Gastroesophageal sphincter (tissue), 3 donors: ENCODE data around the gene ATP9A.
A peak's percentile ranks its signal among the peaks of the same experiment; 100 is the strongest.

Source experiments
- POLR2A ChIP-seq, 2 donors: fragments of 450-650 bp; IDR thresholded peaks; one replicate each; pipeline ENCODE4 v1.6.1; 2017; ENCODE audit warnings: antibody characterized with exemption in 2 of 2, mild to moderate bottlenecking in 2 of 2, moderate library complexity in 1 of 2
- TF ChIP-seq, protein P1 (sequence below), 4 experiments: fragments of 200-600 bp in 2 of 4; fragments of 450-650 bp in 2 of 4; sonication (generic) in 1 of 4; IDR thresholded peaks; one replicate each; pipeline ENCODE4 v1.5.1; 2017 to 2019; ENCODE audit warnings: antibody characterized with exemption in 4 of 4, mild to moderate bottlenecking in 2 of 4, moderate library complexity in 2 of 4

DNA sequence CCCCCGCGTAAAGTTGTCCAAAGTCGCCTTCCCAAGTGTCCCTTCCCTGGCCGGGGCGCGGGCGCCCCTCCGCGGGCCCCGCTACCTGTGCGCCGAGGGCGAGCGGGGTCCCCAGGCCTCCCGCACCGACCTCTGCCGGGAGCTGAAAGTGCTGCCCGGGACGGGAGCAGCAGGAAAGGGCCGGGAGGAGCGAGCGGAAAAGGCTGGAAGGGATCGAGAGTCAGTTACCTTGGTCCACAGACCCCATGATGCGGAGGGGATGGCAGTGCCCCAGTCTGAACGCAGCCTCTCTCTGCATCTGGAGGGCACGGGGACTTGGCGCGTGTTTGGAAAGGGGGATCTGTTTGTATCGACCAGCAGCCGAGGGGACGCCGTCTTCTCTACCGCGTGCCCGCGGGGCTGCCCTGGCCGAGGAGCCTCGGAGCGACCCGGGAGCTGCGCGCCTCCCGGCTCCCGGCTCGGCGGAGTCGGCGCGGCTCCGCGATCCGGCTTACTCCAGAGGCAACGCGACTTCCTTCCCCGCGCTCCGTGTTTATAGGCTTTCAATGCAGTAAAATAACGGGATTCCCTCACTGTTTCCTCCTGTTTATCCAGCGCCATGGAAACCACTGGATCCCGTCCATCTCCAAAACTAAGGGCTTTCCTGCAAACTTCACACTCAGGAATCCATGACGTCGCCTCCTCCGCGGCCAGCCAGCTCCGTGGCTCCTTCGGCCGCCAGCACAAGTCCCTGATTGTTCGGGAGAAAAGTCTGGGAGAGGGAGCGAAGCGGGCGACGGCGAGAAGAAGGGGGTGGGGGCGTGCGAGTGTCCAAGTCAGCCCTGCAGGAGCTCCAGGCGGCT is 205.6 kb downstream of the ATP9A start:
- TF ChIP-seq POLR2A (IDR thresholded peaks at IDR 0.05): peak; percentile 66 to 87
- TF ChIP-seq, protein P1, sequence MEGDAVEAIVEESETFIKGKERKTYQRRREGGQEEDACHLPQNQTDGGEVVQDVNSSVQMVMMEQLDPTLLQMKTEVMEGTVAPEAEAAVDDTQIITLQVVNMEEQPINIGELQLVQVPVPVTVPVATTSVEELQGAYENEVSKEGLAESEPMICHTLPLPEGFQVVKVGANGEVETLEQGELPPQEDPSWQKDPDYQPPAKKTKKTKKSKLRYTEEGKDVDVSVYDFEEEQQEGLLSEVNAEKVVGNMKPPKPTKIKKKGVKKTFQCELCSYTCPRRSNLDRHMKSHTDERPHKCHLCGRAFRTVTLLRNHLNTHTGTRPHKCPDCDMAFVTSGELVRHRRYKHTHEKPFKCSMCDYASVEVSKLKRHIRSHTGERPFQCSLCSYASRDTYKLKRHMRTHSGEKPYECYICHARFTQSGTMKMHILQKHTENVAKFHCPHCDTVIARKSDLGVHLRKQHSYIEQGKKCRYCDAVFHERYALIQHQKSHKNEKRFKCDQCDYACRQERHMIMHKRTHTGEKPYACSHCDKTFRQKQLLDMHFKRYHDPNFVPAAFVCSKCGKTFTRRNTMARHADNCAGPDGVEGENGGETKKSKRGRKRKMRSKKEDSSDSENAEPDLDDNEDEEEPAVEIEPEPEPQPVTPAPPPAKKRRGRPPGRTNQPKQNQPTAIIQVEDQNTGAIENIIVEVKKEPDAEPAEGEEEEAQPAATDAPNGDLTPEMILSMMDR (IDR thresholded peaks at IDR 0.05): peak in 1 of 4 experiments; percentile 51
